HG02981 (cell line): Measurements from ENCODE around the gene DOK3.
A peak's percentile ranks its signal among the peaks of the same experiment; 100 is the strongest.

Experiments
- ATAC-seq: cut with Tn5 transposase; IDR thresholded peaks from one replicate; pipeline ENCODE4 v1.9.1; 2021; ENCODE audit warnings: mild to moderate bottlenecking, moderate library complexity; ENCODE audit not compliant: unreplicated experiment

Gene DOK3

GRCh38 chr5:177469750-177470525, 39.7 kb downstream of the DOK3 start:
- ATAC-seq, result no peak

DNA sequence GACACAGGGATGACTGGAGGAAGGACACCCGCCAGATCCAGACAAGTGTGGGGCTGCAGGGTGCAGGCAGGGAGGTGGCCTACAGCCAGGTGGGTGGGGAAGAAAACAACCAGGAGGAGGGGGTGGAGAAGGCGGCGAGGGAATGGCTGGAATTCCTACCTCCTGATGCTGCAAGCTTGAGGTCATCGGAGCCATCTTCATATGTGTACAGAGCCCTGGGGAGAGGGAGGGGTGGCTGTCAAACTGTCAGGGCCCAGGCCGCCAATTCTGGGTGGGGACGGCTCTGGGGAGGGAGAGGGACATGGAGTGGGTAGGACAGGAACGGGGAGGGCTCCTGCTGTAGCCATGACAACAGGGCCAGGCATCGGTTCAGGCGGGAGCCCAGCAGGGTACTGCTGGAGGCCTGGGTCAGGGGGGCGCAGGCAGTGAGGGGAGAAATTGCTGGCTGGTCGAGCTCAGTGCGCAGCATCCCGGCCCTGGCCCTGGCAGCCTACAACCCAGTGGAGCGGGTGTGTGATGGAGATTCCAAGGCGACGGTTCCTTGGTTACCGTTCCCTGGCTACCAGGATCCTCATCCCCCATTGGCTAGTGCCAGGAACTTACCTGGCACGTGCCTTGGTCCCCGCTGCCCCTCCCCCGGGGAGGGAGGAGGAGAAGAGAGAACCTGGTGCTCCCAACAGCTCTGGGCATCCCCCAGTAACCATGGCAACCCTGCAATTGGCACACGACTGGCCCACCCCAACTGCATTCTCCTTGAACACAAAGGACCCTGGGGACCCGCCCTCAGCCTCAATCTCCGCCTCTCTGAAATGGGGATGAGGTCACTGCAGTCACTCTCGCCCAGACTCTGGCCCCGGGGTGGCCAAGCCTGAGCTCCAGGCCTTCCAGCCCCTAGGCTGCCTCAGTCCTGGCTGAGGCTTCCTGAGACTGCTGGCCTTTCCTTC, 40.7 kb downstream of the DOK3 start:
- ATAC-seq, result no peak

- no peak for ATAC-seq
These were observed 41.3 kb downstream of the DOK3 start for GRCh38 chr5:177468329-177468684.

- no peak for ATAC-seq
These were observed 42.2 kb downstream of the DOK3 start for GRCh38 chr5:177467436-177467835.

GRCh38 chr5:177466861-177467260, 42.8 kb downstream of the DOK3 start:
- ATAC-seq, result no peak

- ATAC-seq, result no peak
These were observed 44.6 kb downstream of the DOK3 start for GRCh38 chr5:177465044-177465443.

- no peak for ATAC-seq
These were observed 47.5 kb downstream of the DOK3 start for GRCh38 chr5:177462021-177462670.

GRCh38 chr5:177459819-177460628, 49.6 kb downstream of the DOK3 start:
- no peak for ATAC-seq

GRCh38 chr5:177459357-177459756, 50.3 kb downstream of the DOK3 start:
- ATAC-seq, result no peak

GRCh38 chr5:177458912-177459350, 50.7 kb downstream of the DOK3 start:
- ATAC-seq, result no peak

DNA sequence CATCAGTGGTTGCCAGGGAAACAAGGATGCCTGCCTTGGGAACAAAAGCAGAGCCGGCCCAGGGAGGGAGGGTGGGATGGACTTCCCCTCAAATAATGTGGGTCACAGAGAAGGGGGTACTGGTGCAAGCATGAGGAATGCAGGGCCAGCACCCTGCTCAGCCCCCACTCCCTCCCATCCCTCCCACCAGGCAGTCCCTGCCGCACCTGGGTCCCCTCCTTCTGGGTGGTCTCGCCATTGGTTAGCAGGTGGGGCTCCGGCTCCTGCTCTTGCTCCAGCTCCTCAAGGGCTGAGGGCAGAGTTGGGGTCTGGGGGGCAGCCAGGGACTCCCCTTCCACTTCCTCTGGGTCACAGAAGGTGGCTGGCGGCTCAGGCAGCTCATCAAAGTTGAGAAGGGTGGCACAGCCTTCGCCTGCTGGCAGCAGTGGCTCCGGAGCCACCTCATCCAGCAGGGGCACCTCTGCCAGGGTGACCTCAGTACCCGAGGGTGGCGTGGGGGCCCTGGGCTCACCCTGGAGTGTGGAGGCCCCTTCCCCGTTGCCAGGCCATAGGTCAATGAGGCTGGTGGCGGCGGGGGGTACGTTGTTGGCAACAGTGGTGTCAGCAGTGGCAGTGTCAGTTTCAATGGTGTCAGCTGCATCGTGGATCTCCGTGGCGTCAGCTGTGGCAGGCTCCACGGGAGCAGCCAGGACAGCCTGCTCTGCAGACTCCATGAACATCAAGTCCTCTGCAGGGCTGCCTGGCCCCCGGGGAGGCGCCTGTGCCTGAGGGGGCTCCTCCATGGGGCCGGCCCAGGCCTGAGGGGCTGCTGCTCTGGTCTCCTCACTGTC, 51.6 kb downstream of the DOK3 start:
- ATAC-seq, result no peak

- peak; percentile 42 for ATAC-seq
These were observed 52.4 kb downstream of the DOK3 start for GRCh38 chr5:177456976-177457851.

DNA sequence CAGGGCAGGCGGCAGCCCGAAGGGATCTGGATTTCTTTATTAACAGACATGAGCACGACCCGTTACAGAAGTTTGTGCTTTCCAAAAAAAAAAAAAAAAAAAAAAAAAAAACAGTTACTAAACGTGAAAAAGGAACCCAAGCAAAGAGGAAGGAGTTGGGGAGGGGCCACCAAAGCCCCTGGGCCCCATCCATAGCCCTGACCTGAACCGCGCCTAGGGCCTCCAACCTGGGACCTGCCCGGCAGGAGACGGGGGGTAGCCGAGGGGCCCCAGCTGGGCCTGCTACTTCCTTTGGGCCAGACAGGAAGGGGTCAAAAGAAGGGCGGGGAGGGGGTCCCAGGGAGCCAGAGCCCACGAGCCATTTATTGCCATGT, 53.0 kb downstream of the DOK3 start:
- ATAC-seq, result no peak

- peak; percentile 7 for ATAC-seq
These were observed 53.7 kb downstream of the DOK3 start for GRCh38 chr5:177455661-177456590.

- ATAC-seq, result peak; percentile 46
These were observed 54.5 kb downstream of the DOK3 start for GRCh38 chr5:177455036-177455660.

GRCh38 chr5:177454397-177455035, 55.1 kb downstream of the DOK3 start:
- ATAC-seq, result peak; percentile 43
